D721Med (cell line): Measurements from ENCODE around the gene SYCP2L.

Experiments used
- DNase-seq: peaks from one replicate; pipeline ENCODE4 v3.0.0; 2011; ENCODE audit warnings: low spot score; ENCODE audit not compliant: insufficient read length
- FAIRE-seq: peaks from 2 replicates; lab custom pipeline; 2011; peaks lifted over from hg19 to GRCh38; lab: Jason Lieb, UNC
- CTCF ChIP-seq: IDR thresholded peaks from 2 replicates; pipeline ENCODE4 v1.5.1; 2012; ENCODE audit warnings: mild to moderate bottlenecking, control low read depth; ENCODE audit not compliant: insufficient read depth; ENCODE audit errors: missing control alignments

Gene SYCP2L

GRCh38 chr6:11023032-11023431 is 136.2 kb downstream of the SYCP2L start:
- no peak for TF ChIP-seq CTCF
- DNase-seq (no peak), FAIRE-seq (no peak)
